ENCODE data around the gene HOXD9. TPM values are rescaled to one million over a fixed set of nuclear protein-coding genes. Genes with fewer than 3 reads are reported as not detected.

Gene HOXD9
- total RNA-seq, 1 experiment from 2014 or later = not detected

DNA sequence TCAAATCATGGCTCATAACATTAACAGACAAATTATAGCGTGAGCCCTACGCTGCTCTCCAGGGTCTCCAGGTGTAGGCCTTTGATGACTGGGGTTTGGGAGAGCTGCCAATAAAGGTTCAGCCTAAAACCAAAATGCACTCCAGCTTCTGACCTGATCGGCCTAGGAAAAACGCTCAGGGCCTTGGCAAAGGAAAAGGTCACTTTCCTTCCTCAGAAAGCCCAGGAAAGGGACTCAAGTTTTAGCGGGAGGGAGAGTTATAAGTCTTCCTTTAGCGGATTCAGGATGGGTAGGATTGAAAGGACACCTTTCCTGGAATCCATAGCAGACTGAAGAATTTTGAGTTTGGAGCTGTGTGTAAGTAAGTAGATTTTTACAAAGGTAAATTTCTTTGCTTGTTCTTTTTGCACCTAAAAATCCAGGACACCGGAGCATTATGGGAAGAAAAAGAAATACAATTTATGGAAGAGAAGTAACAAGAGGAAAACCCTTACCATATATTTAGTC is 47.5 kb upstream of the HOXD9 start:
- no peaks in the 10 kb centered on the region for H3K4me1 ChIP-seq (ENCODE audit: insufficient read depth, low read length)
- H3K9ac ChIP-seq (ENCODE audit: low read length) = no peak overlapping the region
- peaks cover 73% of the 10 kb centered on the region for H3K27me3 ChIP-seq (ENCODE audit: low read length)
- TF ChIP-seq EZH2phosphoT487 (IDR thresholded peaks at IDR 0.05; ENCODE audit: borderline replicate concordance, low read length) (no peak), EZH2 (IDR thresholded peaks at IDR 0.05; ENCODE audit: low read length, unreplicated experiment) (no peak)
- TF ChIP-seq, protein P1, sequence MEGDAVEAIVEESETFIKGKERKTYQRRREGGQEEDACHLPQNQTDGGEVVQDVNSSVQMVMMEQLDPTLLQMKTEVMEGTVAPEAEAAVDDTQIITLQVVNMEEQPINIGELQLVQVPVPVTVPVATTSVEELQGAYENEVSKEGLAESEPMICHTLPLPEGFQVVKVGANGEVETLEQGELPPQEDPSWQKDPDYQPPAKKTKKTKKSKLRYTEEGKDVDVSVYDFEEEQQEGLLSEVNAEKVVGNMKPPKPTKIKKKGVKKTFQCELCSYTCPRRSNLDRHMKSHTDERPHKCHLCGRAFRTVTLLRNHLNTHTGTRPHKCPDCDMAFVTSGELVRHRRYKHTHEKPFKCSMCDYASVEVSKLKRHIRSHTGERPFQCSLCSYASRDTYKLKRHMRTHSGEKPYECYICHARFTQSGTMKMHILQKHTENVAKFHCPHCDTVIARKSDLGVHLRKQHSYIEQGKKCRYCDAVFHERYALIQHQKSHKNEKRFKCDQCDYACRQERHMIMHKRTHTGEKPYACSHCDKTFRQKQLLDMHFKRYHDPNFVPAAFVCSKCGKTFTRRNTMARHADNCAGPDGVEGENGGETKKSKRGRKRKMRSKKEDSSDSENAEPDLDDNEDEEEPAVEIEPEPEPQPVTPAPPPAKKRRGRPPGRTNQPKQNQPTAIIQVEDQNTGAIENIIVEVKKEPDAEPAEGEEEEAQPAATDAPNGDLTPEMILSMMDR (conservative IDR thresholded peaks at IDR 0.05; ENCODE audit: low read depth, low read length) = no peak
- H3K4me3 ChIP-seq (ENCODE audit: low read length) = no peak overlapping the region
- H3K4me2 ChIP-seq (ENCODE audit: low read length) = no peak overlapping the region
- no peaks in the 10 kb centered on the region for H3K9me2 ChIP-seq (replicated peaks; ENCODE audit: low read length)
- no peak for ATAC-seq
- no peak overlapping the region for H3K27ac ChIP-seq (ENCODE audit: low read length)
- BruUV-seq (replicated peaks) = no TSS peak
- no peak overlapping the region for H2AFZ ChIP-seq (ENCODE audit: low read length)
- intact Hi-C loops (cut with micrococcal nuclease) = no loop called here
- H3K79me2 ChIP-seq (ENCODE audit: low read length) = no peaks in the 10 kb centered on the region
- H4K20me1 ChIP-seq (ENCODE audit: low read length) = no peaks in the 10 kb centered on the region
- CTCF ChIA-PET = no interaction called here
- DNase-seq = no peak
- POLR2A ChIA-PET (ENCODE audit: unreplicated experiment) = no interaction called here
- H3F3A ChIP-seq (ENCODE audit: low read length, unreplicated experiment) = no peaks in the 10 kb centered on the region
- H3K9me3 ChIP-seq (ENCODE audit: low read length) = no peaks in the 10 kb centered on the region
- no peaks in the 10 kb centered on the region for H3K36me3 ChIP-seq (ENCODE audit: low read depth, low read length)

DNA sequence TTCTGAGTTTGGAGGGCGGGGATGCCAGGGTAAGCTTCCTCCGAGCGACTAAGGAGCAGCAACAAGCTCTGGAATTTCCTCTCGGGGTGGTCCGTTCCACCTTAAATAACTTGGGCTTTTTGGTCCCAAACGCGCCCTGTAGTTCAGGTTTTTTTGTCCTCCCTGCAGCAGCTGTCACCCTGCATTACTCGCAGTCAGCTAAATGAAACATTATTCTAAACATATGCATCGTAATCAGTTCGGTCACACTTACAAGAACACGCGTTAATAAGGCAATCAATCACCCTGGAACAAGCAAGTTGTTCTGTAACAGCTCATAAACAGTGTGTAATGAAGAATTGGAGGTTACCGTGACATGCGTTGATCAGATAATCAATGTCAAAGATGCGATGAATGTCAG is 47.0 kb upstream of the HOXD9 start:
- no peaks in the 10 kb centered on the region for H3K9me2 ChIP-seq (replicated peaks; ENCODE audit: low read length)
- no peaks in the 10 kb centered on the region for H3K9me3 ChIP-seq (ENCODE audit: low read length)
- H3K27ac ChIP-seq (ENCODE audit: low read length) = no peak overlapping the region
- no TSS peak for BruUV-seq (replicated peaks)
- no peaks in the 10 kb centered on the region for H3K79me2 ChIP-seq (ENCODE audit: low read length)
- H4K20me1 ChIP-seq (ENCODE audit: low read length) = no peaks in the 10 kb centered on the region
- intact Hi-C loops (cut with micrococcal nuclease) = no loop called here
- TF ChIP-seq EZH2phosphoT487 (IDR thresholded peaks at IDR 0.05; ENCODE audit: borderline replicate concordance, low read length) = no peak
- TF ChIP-seq EZH2 (IDR thresholded peaks at IDR 0.05; ENCODE audit: low read length, unreplicated experiment) = no peak
- TF ChIP-seq, protein P1 (conservative IDR thresholded peaks at IDR 0.05; ENCODE audit: low read depth, low read length) = no peak
- CTCF ChIA-PET = no interaction called here
- no peak overlapping the region for H3K4me3 ChIP-seq (ENCODE audit: low read length)
- H3K4me2 ChIP-seq (ENCODE audit: low read length) = no peak overlapping the region
- peaks cover 73% of the 10 kb centered on the region for H3K27me3 ChIP-seq (ENCODE audit: low read length)
- ATAC-seq (no peak), DNase-seq (no peak)
- POLR2A ChIA-PET (ENCODE audit: unreplicated experiment) = no interaction called here
- no peaks in the 10 kb centered on the region for H3K4me1 ChIP-seq (ENCODE audit: insufficient read depth, low read length)
- H3K9ac ChIP-seq (ENCODE audit: low read length) = no peak overlapping the region
- no peaks in the 10 kb centered on the region for H3K36me3 ChIP-seq (ENCODE audit: low read depth, low read length)
- H3F3A ChIP-seq (ENCODE audit: low read length, unreplicated experiment) = no peaks in the 10 kb centered on the region
- no peak overlapping the region for H2AFZ ChIP-seq (ENCODE audit: low read length)

DNA sequence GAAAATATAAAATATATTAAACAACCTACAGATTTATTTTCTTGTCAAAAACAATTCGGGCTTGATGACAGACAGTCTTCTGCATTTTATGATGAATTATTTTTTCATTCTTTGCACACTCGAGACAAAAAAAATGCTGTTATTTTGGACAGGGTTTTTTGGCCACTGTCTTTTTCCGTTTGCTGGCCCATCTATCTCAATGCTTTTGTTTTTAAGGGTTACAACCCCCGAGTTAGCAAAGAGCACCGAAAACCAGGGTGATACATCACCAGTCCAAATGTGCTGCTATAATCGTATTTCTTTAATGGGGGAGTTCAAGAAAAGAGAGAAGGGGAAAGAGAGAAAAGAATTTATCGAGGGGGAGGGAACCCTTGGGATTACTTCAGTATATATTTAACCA is 46.5 kb upstream of the HOXD9 start:
- H3K9me2 ChIP-seq (replicated peaks; ENCODE audit: low read length) = no peaks in the 10 kb centered on the region
- ATAC-seq (no peak), DNase-seq (no peak)
- H3K9ac ChIP-seq (ENCODE audit: low read length) = no peak overlapping the region
- intact Hi-C loops (cut with micrococcal nuclease) = no loop called here
- CTCF ChIA-PET = no interaction called here
- BruUV-seq (replicated peaks) = no TSS peak
- H3K27ac ChIP-seq (ENCODE audit: low read length) = no peak overlapping the region
- H4K20me1 ChIP-seq (ENCODE audit: low read length) = no peaks in the 10 kb centered on the region
- H3K36me3 ChIP-seq (ENCODE audit: low read depth, low read length) = no peaks in the 10 kb centered on the region
- H3K4me1 ChIP-seq (ENCODE audit: insufficient read depth, low read length) = no peaks in the 10 kb centered on the region
- H3K4me3 ChIP-seq (ENCODE audit: low read length) = no peak overlapping the region
- no peaks in the 10 kb centered on the region for H3K9me3 ChIP-seq (ENCODE audit: low read length)
- TF ChIP-seq EZH2phosphoT487 (IDR thresholded peaks at IDR 0.05; ENCODE audit: borderline replicate concordance, low read length) (no peak), EZH2 (IDR thresholded peaks at IDR 0.05; ENCODE audit: low read length, unreplicated experiment) (no peak)
- TF ChIP-seq, protein P1 (conservative IDR thresholded peaks at IDR 0.05; ENCODE audit: low read depth, low read length) = no peak
- POLR2A ChIA-PET (ENCODE audit: unreplicated experiment) = no interaction called here
- no peak overlapping the region for H3K4me2 ChIP-seq (ENCODE audit: low read length)
- peaks cover 73% of the 10 kb centered on the region for H3K27me3 ChIP-seq (ENCODE audit: low read length)
- no peaks in the 10 kb centered on the region for H3F3A ChIP-seq (ENCODE audit: low read length, unreplicated experiment)
- no peaks in the 10 kb centered on the region for H3K79me2 ChIP-seq (ENCODE audit: low read length)
- no peak overlapping the region for H2AFZ ChIP-seq (ENCODE audit: low read length)

All from PC-3 (cell line).